ENCODE results near the gene RMI2. TPM values are rescaled to one million over a fixed set of nuclear protein-coding genes. Genes with fewer than 3 reads are reported as not detected.

The RMI2 gene
- polyA plus RNA-seq, 1 donor (not counting 4 experiments of a cell fraction or from before 2014, with no cell fraction given): 6.8 TPM

GRCh38 chr16:11308493-11309283, 36.6 kb upstream of the RMI2 start:
- Histone ChIP-seq H3K9me1 (ENCODE audit: control insufficient read depth, extremely low read depth, insufficient read depth, low read length) (no peaks in the 10 kb centered on the region), H3K27ac (ENCODE audit: control insufficient read depth, insufficient read depth, low read length) (no peak overlapping the region), H3K4me1 (ENCODE audit: control insufficient read depth, extremely low read depth, insufficient read depth, low read length) (peaks cover 8% of the 10 kb centered on the region), H2AFZ (ENCODE audit: control insufficient read depth, low read length) (no peak overlapping the region), H3K4me2 (ENCODE audit: control insufficient read depth, extremely low read depth, insufficient read depth, low read depth, low read length) (no peak overlapping the region), H4K20me1 (ENCODE audit: control insufficient read depth, extremely low read depth, insufficient read depth, low read length) (no peaks in the 10 kb centered on the region), H3K79me2 (ENCODE audit: control insufficient read depth, insufficient read depth, low read length) (no peaks in the 10 kb centered on the region), H3K36me3 (ENCODE audit: control insufficient read depth in 2 of 2, extremely low read depth in 1 of 2, insufficient read depth in 2 of 2, low read length in 2 of 2) (no peaks in the 10 kb centered on the region), H3K9ac (ENCODE audit: control insufficient read depth, extremely low read depth, insufficient read depth, low read length) (no peak overlapping the region), H3K9me3 (ENCODE audit: control insufficient read depth, low read depth, low read length) (no peaks in the 10 kb centered on the region), H3K27me3 (ENCODE audit: control insufficient read depth, extremely low read depth, insufficient read depth, low read length) (no peaks in the 10 kb centered on the region), H3K4me3 (ENCODE audit: control insufficient read depth in 2 of 3, extremely low read depth in 1 of 3, insufficient read depth in 2 of 3, low read depth in 1 of 3, low read length in 3 of 3) (no peak overlapping the region)
- dilution Hi-C loops (cut with MboI; ENCODE audit: extremely low pct_ligation_motif_present, low sequenced_read_pairs): no loop called here
- DNase-seq (ENCODE audit: low read depth, low spot score) (no peak), FAIRE-seq (no peak)
- no peak for TF ChIP-seq EZH2 (IDR thresholded peaks at IDR 0.05; ENCODE audit: low read length)
- no peak for TF ChIP-seq CTCF (optimal IDR thresholded peaks at IDR 0.05 in 1 of 3, IDR thresholded peaks at IDR 0.05 in 1 of 3, conservative IDR thresholded peaks at IDR 0.05 in 1 of 3; ENCODE audit: extremely low read depth in 1 of 3, insufficient read depth in 2 of 3, low read length in 3 of 3)

GRCh38 chr16:11309895-11310633, 35.2 kb upstream of the RMI2 start:
- Histone ChIP-seq H3K4me1 (ENCODE audit: control insufficient read depth, extremely low read depth, insufficient read depth, low read length) (peaks cover 8% of the 10 kb centered on the region), H4K20me1 (ENCODE audit: control insufficient read depth, extremely low read depth, insufficient read depth, low read length) (no peaks in the 10 kb centered on the region), H3K9me1 (ENCODE audit: control insufficient read depth, extremely low read depth, insufficient read depth, low read length) (no peaks in the 10 kb centered on the region), H3K79me2 (ENCODE audit: control insufficient read depth, insufficient read depth, low read length) (no peaks in the 10 kb centered on the region), H3K4me3 (ENCODE audit: control insufficient read depth in 2 of 3, extremely low read depth in 1 of 3, insufficient read depth in 2 of 3, low read depth in 1 of 3, low read length in 3 of 3) (no peak overlapping the region), H3K36me3 (ENCODE audit: control insufficient read depth in 2 of 2, extremely low read depth in 1 of 2, insufficient read depth in 2 of 2, low read length in 2 of 2) (no peaks in the 10 kb centered on the region), H3K27ac (ENCODE audit: control insufficient read depth, insufficient read depth, low read length) (no peak overlapping the region), H3K27me3 (ENCODE audit: control insufficient read depth, extremely low read depth, insufficient read depth, low read length) (no peaks in the 10 kb centered on the region), H3K4me2 (ENCODE audit: control insufficient read depth, extremely low read depth, insufficient read depth, low read depth, low read length) (no peak overlapping the region), H2AFZ (ENCODE audit: control insufficient read depth, low read length) (no peak overlapping the region), H3K9me3 (ENCODE audit: control insufficient read depth, low read depth, low read length) (no peaks in the 10 kb centered on the region), H3K9ac (ENCODE audit: control insufficient read depth, extremely low read depth, insufficient read depth, low read length) (no peak overlapping the region)
- no peak for DNase-seq (ENCODE audit: low read depth, low spot score)
- TF ChIP-seq EZH2 (IDR thresholded peaks at IDR 0.05; ENCODE audit: low read length) (no peak), CTCF (optimal IDR thresholded peaks at IDR 0.05 in 1 of 3, IDR thresholded peaks at IDR 0.05 in 1 of 3, conservative IDR thresholded peaks at IDR 0.05 in 1 of 3; ENCODE audit: extremely low read depth in 1 of 3, insufficient read depth in 2 of 3, low read length in 3 of 3) (no peak)
- dilution Hi-C loops (cut with MboI; ENCODE audit: extremely low pct_ligation_motif_present, low sequenced_read_pairs): no loop called here
- FAIRE-seq: no peak
